Neutrophil (primary cell): ENCODE results near the gene U2AF1L4.

Experiments
- H3K27ac ChIP-seq: fragments of 200-600 bp; sonication (generic); 2 replicates; pipeline ENCODE4 v1.5.1; 2016; ENCODE audit warnings: mild to moderate bottlenecking, moderate library complexity
- H3K27me3 ChIP-seq: fragments of 200-600 bp; sonication (generic); 2 replicates; pipeline ENCODE4 v1.6.0; 2016; ENCODE audit warnings: mild to moderate bottlenecking
- H3K36me3 ChIP-seq: fragments of 200-600 bp; sonication (generic); 2 replicates; pipeline ENCODE4 v1.5.1; 2017
- H3K4me1 ChIP-seq, 2 experiments: fragments of 200-600 bp in 1 of 2; sonication (generic) in 1 of 2; 1 replicate in 1 of 2; 2 replicates in 1 of 2; pipeline versions ENCODE4 v1.5.1 to v1.6.1; 2013 to 2016; ENCODE audit warnings: low read depth in 1 of 2, low read length in 1 of 2, mild to moderate bottlenecking in 1 of 2, moderate library complexity in 1 of 2; ENCODE audit not compliant: control insufficient read depth in 1 of 2, insufficient read depth in 1 of 2
- H3K4me3 ChIP-seq, 2 experiments: fragments of 200-600 bp in 1 of 2; sonication (generic) in 1 of 2; 1 replicate in 1 of 2; 2 replicates in 1 of 2; pipeline ENCODE4 v1.5.1; 2013 to 2016; ENCODE audit warnings: low read depth in 1 of 2, low read length in 1 of 2, mild to moderate bottlenecking in 1 of 2, moderate library complexity in 1 of 2
- H3K9me3 ChIP-seq: fragments of 200-600 bp; sonication (generic); 2 replicates; pipeline ENCODE4 v1.5.1; 2016
- TF ChIP-seq, protein P1 (sequence below): fragments of 200-600 bp; sonication (generic); IDR thresholded peaks from 2 replicates; pipeline ENCODE4 v1.5.1; 2016; ENCODE audit warnings: antibody characterized with exemption

The U2AF1L4 gene

GRCh38 chr19:35777086-35777841, 32.0 kb upstream of the U2AF1L4 start:
- TF ChIP-seq, protein P1, sequence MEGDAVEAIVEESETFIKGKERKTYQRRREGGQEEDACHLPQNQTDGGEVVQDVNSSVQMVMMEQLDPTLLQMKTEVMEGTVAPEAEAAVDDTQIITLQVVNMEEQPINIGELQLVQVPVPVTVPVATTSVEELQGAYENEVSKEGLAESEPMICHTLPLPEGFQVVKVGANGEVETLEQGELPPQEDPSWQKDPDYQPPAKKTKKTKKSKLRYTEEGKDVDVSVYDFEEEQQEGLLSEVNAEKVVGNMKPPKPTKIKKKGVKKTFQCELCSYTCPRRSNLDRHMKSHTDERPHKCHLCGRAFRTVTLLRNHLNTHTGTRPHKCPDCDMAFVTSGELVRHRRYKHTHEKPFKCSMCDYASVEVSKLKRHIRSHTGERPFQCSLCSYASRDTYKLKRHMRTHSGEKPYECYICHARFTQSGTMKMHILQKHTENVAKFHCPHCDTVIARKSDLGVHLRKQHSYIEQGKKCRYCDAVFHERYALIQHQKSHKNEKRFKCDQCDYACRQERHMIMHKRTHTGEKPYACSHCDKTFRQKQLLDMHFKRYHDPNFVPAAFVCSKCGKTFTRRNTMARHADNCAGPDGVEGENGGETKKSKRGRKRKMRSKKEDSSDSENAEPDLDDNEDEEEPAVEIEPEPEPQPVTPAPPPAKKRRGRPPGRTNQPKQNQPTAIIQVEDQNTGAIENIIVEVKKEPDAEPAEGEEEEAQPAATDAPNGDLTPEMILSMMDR: no peak
- peaks cover 15 to 19% of the 10 kb centered on the region in 2 experiments for H3K4me1 ChIP-seq
- H3K36me3 ChIP-seq: peaks cover 48% of the 10 kb centered on the region
- no peak overlapping the region for H3K4me3 ChIP-seq
- no peaks in the 10 kb centered on the region for H3K9me3 ChIP-seq
- no peaks in the 10 kb centered on the region for H3K27me3 ChIP-seq
- no peak overlapping the region for H3K27ac ChIP-seq

DNA sequence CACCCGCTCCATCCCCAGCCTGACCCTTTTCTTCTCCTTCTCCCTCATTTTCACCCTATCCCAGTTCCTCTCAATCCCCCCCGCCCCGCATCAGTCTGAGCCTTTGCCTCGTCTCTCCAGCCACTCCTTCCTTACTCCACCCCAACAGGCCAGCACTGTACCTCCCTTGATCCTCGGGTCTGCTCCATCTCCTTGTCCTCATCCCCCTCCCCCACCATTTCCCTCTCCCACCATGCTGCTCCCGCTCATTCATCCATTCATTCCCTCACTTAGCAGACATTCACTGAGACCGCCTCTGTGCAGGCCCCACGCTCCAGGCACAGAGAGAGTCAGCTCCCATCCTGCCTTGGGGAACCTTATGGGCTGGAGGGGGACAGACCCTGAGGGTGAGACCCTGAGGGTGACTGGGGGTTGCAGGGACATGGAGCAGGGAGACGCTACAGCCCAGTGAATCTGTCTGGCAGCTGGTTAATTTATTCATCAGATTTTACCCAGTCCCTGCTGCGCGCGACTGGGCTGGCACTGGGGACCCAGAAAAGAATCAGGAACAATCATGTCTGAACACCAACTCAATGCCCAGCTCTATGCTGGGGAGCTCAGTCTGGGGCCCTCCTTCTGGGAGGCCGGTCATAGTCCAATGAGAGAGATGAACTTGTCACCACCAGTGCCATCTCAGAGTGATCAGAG, 31.0 kb upstream of the U2AF1L4 start:
- Histone ChIP-seq H3K27ac (no peak overlapping the region), H3K4me3 (peak overlapping the region; percentile 74 to 93), H3K4me1 (peaks cover 15 to 19% of the 10 kb centered on the region in 2 experiments), H3K27me3 (no peaks in the 10 kb centered on the region), H3K36me3 (peaks cover 37% of the 10 kb centered on the region), H3K9me3 (no peaks in the 10 kb centered on the region)
- TF ChIP-seq, protein P1: no peak

DNA sequence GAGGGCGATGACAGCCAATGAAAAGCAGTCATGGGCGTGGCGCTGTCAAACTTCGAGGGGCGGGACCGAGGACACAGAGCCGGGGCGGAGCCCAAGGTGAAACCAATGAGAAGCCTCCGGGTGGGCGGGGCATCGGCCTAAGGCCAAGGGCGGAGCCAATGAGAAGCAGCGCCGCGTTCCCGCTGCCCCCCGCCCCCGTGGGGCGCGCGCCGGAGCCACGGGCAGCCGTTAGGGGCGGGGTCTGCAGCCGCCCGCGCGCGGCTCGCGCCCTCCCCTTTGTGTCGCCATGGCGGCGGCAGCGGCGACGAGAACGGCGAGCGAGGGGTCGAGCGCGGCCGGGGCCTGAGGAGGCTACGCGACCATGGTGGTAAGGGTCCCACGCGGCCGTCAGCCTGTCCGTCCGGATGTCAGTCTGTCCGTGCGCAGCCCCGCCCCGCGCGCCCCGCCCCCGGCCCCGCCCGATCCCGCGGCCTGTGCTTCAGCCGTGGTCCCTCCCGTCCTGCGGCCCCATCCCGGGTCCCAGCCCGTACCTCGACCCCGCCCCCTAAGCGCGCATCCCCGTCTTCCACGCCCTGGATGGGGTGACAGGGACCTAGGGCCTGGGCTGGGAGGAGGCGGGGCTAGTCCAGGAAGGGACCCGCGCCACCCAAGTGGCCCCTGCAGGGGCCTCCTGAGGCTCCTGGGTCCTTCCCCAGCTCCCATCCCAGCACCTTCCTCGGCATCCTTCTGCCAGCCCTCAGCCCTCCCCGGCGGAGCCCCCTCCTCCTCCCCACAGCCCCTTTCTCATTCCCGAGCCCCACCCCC, 30.3 kb upstream of the U2AF1L4 start, which contains the start of gene ARHGAP33:
TSS of gene ARHGAP33 (plus strand) at position 267 of the 804 bp plus-strand sequence. CDS start at position 362, 95 bp downstream.
- Histone ChIP-seq H3K36me3 (peaks cover 30% of the 10 kb centered on the region), H3K9me3 (no peaks in the 10 kb centered on the region), H3K27me3 (no peaks in the 10 kb centered on the region), H3K4me1 (peaks cover 15 to 19% of the 10 kb centered on the region in 2 experiments), H3K27ac (peak within 1 kb of the TSS; percentile 61), H3K4me3 (peak within 1 kb of the TSS; percentile 74 to 93)
- TF ChIP-seq, protein P1: peak; percentile 49

- peaks cover 15 to 19% of the 10 kb centered on the region in 2 experiments for H3K4me1 ChIP-seq
- TF ChIP-seq, protein P1: no peak
- peak overlapping the region; percentile 74 to 93 for H3K4me3 ChIP-seq
- no peaks in the 10 kb centered on the region for H3K9me3 ChIP-seq
- peaks cover 25% of the 10 kb centered on the region for H3K36me3 ChIP-seq
- H3K27me3 ChIP-seq: no peaks in the 10 kb centered on the region
- H3K27ac ChIP-seq: peak overlapping the region; percentile 61
Observed at GRCh38 chr19:35775046-35775297, 29.8 kb upstream of the U2AF1L4 start.

DNA sequence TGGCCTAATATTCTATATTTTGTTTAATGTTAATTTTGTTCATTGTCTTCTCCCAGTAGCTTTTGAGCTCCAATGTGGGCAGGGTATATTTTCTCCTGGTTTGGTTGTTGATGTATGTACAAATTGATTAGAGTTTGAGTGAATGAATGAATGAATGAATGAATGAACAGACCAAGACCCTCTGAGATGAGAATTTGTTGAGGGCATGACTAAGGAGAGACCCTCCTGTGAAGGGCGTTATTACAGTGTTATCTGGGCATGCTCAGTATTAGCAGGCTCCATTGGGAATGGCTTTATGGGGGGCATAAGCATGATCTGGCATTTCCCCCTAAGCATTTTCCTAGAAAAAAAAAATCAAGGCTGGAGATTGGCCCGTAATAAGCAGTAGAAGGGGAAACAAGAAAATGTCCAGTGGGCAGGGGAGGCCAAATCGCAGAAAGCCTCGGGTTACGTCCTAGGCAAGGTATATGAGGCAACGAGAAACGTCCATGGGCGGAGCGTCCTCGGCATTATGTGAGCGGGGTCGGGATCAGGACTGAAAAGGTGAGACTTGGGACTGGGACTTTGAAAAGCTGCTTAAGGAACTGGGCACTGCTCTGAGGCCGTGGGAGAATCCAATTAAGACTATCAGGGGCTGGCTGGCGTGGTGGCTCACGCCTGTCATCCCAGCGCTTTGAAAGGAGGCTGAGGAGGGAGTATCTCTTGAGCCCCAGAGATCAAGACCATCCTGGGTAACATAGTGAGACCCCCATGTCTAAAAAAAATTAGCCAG, 29.2 kb upstream of the U2AF1L4 start:
- H3K27ac ChIP-seq: no peak overlapping the region
- peaks cover 20% of the 10 kb centered on the region for H3K36me3 ChIP-seq
- peak overlapping the region; percentile 74 to 93 for H3K4me3 ChIP-seq
- no peaks in the 10 kb centered on the region for H3K27me3 ChIP-seq
- TF ChIP-seq, protein P1: no peak
- peaks cover 15 to 19% of the 10 kb centered on the region in 2 experiments for H3K4me1 ChIP-seq
- H3K9me3 ChIP-seq: no peaks in the 10 kb centered on the region
